NCI-H1092 treated with DMSO at 0.1 percent for 48 hours (cell line): ENCODE data around the gene ACHE.

Source experiments
- DNase-seq: peaks from one replicate; lab custom pipeline; 2025; lab: John Stamatoyannopoulos, UW

The ACHE gene

GRCh38 chr7:100884736-100885439 is 10.8 kb downstream of the ACHE start:
- no peak for DNase-seq

DNA sequence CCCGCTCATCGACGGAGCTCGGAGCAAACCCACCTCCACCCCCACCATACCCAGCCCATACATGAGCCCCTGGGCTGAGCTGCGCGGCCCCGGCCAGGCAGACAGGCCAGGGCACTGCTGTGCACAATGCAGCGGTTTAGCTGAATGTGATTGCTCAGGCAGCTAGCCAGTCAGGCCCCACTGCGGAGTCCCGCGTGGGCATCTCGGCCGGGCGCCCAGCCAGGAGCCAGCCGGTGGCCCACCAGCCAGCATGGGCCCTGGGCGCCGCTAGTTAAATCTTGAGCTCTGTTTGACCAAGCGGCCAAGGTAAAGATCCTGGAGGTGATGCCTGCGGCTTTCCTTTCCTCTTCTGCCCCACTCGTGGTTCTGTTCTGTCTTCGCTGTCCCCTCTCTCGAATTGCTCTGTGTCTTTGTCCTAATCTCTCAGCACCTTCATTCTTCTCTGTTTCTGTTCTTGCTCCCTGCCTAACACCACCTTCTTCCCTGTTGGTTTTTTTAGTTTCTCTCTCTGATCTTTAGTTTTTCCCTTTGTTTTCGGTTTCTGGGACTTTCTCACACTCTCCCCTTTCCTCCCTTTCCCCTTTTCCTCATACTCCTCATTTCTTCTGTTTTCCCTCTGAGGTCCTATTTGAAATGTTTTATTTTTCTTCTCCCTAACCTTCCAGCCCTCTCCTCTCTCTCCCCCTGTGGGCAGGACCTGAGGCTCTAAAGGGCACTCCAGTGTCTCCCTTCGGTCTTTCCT is 12.7 kb downstream of the ACHE start:
- no peak for DNase-seq

DNA sequence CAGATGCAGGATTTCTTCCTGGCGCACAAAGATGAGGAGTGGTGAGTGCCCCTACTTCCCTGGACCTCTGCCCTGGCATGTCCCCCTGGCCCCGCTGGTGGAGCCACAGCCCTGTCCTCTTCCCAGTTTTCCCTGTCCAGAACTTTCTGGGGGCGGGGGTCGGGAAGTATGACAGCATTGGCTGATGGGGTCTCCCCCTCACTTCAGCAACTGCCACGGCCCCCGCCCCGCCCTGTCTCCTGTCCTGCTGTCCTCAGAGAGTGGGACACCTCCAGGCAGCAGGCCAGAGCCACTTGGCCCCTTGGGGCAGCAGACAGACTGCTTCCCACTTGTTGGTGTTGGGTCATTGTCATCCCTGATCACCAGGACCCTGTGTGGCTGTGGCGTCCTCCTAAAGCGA is 13.5 kb downstream of the ACHE start:
- no peak for DNase-seq

- no peak for DNase-seq
Observed at GRCh38 chr7:100881136-100881535, 14.6 kb downstream of the ACHE start.

DNA sequence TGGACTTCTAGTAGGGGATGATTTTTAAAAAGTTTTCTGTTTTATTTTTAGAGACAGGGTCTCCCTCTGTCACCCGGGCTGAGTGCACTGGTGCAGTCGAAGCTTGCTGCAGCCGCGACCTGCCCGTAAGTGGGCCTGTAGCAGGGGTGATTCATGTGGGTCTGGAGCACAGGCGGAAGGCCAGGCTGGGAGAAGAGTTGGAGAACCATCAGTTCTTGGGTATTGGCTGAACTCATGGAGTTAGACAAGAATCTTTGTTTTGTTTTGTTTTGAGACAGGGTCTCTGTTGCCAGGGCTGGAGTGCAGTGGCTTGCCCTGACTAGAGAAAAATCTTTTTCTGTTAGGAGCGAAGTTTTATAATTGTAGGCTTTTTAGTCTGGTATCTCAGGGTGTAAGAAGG is 15.0 kb downstream of the ACHE start:
- no peak for DNase-seq

DNA sequence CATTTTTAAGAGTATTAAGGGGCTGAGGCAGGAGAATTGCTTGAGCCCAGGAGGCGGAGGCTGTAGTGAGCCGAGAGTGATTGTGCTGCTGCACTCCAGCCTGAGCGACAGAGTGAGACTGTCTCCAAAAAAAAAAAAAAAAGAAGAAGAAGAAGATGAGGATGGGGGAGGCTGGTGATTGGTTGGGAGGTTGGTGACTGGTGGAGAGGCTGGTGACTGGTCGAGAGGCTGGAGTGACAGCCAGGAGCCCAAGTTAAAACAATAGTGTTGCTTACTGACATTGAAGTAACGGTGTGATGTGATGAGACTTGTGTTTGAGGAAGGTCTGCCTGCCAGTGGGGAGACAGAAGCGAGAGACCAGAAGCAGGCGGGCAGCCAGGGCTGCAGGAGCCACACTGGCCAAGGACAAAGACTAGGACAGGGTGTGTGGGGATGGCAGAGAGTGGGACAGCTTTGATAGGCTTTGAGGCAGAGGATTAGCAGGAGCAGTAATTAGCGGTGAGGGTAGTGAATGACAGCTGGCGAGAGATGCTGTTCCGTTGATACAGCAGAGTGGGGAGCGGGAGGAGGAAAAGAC is 15.9 kb downstream of the ACHE start:
- no peak for DNase-seq

DNA sequence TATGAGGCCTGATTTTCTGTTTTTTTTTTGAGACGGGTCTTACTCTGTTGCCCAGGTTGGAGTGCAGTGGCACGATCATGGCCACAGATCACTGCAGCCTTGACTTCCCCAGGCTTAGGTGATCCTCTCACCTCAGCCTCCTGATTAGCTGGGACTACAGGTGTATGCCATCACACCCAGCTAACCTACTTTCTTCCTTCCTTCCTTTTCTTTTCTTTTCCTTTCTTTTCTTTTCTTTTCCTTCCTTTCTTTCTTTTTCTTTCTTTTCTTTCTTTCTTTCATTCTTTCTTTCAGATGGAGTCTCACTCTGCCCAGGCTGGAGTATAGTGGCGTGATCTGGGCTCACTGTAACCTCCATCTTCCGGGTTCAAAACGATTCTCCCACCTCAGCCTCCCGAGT is 17.0 kb downstream of the ACHE start:
- no peak for DNase-seq

GRCh38 chr7:100878013-100878412 is 17.7 kb downstream of the ACHE start:
- DNase-seq = no peak

DNA sequence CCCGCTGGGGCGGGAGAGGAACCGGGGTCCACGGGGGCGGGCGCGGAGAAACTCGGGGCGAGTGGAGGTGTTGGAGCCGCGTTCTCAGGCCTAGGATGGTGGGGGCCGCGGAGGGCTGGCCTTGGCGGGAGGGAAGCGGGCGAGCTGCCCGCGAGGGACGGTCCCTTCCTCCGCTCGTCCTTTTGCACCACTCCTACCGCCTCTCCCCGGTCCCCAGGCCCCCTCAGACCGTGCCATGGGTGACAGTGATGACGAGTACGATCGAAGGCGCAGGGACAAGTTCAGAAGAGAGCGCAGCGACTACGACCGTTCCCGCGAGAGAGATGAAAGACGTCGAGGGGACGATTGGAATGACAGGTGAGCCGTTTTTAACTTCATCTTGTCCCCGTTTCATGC is 20.3 kb downstream of the ACHE start:
- peak; percentile 55 for DNase-seq

DNA sequence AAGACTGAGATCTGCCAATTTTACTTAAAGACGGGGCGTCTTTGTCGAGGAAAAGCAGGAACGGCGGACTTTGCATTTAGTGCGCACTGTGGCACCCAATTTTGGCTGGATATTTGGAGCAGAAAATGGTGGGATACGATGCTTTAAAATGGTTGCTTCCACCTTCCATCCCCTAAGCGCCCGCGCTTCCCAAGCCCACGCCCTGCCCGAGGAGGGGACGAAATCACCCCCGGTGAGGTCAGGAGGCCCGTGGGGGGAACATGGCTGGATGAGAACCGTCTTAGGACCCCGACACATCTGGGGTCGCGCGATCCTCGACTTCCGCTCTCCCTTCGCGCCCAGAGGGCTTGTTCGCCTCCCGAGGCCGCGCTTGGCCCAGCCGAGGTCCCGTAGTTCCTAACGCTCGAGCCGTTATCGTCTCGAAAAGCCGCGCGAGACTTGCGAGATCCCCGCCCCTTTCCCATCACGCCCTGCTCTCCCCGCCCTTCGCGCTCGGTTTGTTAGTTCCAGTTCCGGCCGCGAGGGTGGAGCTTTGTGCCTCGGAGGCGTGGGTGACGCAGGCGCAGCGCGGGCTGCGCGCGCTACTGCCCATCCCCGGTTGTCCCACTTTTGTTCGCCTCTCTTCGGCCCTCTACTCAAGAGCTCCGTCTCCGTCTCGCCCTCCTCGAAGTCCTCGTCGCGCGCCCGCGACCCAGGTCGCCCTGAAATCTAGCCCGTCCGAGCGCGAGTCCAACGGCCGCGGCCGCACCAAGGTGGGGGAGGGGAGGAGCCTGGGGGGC is 20.9 kb downstream of the ACHE start, which contains the start of gene SRRT:
SRRT (plus strand) TSS at position 527 of the 779 bp plus-strand sequence. CDS start 488 bp downstream, outside the sequence.
- peak; percentile 99 for DNase-seq

GRCh38 chr7:100874300-100874576 is 21.4 kb downstream of the ACHE start:
- no peak for DNase-seq

DNA sequence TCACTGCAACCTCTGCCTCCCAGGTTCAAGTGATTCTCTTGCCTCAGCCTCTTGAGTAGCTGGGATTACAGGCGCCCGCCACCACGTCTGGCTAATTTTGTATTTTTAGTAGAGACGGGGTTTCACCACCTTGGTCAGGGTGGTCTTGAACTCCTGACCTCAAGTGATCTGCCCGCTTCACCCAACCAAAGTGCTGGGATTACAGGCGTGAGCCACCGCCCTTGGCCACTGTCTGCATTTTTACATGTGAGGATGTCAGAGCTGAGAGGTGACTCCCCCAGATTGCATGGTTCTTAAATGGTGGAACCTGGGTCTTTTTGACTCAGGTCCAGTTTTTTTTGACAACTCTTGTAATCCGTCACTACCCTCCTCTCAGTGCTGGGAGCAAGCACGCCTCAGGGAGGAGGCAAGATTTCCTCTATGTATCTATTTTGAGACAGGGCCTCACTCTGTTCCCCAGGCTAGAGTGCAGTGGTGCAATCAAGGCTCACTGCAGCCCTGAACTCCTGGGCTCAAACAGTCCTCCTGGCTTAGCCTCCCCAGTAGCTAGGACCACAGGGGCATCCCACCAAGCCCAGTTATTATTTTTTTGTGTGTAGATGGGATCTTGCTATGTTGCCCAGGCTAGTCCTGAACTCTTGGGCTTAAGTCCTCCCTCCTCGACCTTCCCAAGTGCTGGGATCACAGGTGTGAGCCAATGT is 21.9 kb downstream of the ACHE start:
- DNase-seq = no peak

DNA sequence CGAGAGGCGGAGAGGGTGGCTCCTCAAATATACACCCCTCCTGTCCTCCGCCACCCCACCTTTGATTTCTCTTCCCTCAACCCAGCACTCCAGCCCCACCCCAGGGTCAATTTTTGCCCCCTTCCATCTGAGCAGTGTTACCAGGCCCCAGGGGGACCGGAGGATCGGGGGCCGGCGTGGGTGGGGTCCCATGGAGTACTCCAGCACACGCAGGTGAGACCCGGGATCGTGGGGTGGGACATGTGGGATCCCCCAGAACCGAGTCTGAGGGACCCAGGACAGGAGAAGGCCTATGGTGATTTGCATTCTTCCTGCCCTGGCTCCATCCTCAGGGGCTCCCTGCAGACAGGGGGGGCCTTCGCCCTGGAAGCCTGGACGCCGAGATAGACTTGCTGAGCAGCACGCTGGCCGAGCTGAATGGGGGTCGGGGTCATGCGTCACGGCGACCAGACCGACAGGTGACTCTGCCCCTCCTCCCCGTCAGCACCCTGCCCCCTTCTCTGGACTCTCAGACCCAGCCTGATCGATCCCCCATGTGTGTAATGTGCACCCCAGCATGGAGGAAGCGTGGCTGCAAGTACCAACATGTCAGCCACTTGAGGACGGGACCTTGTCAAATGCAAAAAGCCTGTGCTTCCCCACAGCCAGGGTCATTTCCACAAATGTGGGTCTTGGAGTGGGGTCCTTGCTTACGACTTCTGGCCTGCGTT is 27.8 kb downstream of the ACHE start:
- DNase-seq = no peak

DNA sequence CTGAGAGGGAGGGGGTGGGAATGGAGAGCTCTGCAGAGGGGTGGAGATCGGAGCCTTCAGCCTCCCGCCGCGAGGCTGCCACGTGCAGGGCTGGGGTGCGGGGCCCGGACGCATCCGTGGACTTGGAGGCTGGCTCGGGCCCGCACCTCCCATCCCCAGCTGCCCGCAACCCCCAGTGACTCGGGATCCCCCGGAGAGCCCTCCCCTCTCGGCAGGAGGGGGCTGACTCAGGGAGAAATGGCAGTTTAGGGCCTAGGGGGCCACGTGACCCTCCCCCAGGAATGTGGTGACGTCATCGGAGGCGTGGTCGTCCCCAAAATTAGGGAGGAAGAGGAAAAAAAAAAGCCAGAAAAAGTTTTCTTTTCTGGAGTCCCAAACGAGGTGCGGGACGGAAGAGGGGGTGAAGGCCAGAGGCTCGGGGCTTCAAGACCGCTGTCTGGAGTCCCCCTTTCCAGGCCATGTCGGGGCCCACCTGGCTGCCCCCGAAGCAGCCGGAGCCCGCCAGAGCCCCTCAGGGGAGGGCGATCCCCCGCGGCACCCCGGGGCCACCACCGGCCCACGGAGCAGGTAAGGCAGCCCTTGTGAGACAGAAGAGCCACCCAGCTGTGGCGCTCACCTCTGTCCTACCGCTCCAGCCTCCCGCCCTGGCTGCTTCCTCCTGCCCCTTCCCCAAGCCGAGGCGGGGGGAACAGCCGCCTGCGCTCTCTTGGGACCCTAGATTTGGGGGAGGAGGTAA is 28.5 kb downstream of the ACHE start, which contains the start of gene TRIP6:
TRIP6 (plus strand) TSS at position 348 of the 736 bp plus-strand sequence; CDS start at position 459, 111 bp downstream.
- DNase-seq = no peak

DNA sequence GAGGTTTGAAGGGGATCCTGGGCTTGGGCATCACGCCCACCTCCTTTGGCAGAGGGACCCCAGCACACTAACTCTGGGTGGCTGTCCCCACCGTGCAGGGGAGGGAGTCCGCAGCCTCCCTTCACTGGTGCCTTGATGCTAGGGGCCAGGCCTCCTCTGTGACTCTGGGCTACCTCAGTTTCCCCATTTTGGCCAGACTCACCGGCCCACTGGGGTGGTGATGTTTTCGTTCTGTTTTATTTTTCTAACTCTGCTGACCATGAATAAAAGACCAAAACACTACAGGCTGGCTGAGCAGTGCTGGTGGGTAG is 29.0 kb downstream of the ACHE start:
- DNase-seq = no peak

DNA sequence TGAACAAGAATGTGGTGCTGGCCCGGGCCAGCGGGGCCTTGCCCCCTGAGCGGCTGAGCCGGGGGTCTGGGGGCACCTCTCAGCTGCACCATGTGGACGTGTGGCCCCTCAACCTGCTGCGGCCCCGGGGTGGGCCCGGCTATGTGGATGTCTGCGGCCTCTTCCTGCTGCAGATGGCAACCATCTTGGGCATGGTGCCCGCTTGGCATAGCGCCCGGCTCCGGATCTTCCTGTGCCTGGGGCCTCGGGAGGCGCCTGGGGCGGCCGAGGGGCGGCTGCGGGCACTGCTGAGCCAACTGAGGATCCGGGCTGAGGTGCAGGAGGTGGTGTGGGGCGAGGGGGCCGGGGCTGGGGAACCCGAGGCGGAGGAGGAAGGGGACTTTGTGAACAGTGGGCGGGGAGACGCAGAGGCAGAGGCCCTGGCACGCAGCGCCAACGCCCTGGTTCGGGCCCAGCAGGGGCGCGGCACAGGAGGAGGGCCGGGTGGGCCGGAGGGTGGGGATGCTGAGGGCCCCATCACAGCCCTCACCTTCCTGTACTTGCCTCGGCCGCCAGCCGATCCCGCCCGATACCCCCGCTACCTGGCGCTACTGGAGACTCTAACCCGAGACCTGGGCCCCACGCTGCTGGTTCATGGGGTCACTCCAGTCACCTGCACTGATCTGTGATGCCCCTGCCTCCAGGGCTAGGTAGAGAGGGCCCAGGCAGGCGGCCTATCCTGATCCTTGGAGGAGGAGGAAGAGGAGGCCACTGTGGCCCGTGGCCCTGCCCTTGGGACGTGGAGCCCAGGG is 29.6 kb downstream of the ACHE start:
- peak; percentile 66 for DNase-seq

DNA sequence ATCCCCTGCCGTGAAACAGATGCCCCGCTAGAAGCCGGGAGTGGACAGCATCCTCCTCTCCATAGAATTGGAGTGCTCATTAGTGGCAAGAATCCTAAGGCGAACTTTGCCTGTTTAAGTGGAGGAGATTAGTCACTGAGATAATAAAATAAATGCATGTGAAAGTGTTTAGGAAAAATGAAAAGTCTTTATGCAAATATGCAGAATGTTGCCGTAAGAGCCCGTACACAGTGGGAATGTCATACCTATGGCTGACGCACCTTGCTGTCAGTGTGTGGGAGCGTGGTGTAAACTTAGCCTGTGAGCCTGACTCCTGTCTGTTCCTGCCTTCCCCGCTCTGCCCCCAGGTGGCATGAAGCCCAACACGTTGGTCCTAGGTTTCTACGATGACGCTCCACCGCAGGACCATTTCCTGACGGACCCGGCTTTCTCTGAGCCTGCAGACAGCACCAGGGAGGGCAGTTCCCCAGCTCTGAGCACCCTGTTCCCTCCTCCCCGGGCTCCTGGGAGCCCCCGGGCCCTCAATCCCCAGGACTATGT is 30.2 kb downstream of the ACHE start:
- DNase-seq = peak; percentile 21

DNA sequence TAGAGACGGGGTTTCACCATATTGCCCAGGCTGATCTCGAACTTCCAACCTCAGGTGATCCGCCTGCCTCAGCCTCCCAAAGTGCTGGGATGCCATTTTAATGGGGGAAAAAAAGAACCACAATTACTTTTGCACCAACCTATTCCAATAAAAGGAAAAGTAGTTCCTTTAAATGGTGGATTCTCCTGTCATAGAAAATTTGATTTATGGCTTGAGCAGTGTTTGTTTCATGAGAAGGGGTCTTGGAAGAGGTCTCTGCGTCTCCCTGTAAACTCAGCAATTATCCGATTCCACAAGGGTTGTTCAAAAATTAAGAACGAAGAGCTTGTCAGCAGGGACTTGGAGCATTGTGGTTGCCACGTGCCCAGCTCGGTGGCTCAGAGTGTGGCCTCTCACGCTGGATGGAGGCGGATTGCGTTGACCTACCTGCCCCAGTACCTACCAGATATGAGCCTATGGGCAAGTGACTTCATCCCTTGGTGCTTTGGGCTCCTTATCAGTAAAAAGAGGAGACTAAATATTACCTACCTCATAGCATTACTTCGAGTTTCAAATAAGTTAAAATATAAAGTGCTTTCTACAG is 31.3 kb downstream of the ACHE start:
- no peak for DNase-seq

- peak; percentile 53 for DNase-seq
Observed at GRCh38 chr7:100863406-100863950, 32.2 kb downstream of the ACHE start.
